ENCODE results near the gene POC1A. TPM values are rescaled to one million over a fixed set of nuclear protein-coding genes. Genes with fewer than 3 reads are reported as not detected.

Gene POC1A
- total and polyA plus RNA-seq, 2 of the 8 experiments (the other 6 are each of a cell fraction or from before 2014, with no cell fraction given) = 35.7 to 39.2 TPM

DNA sequence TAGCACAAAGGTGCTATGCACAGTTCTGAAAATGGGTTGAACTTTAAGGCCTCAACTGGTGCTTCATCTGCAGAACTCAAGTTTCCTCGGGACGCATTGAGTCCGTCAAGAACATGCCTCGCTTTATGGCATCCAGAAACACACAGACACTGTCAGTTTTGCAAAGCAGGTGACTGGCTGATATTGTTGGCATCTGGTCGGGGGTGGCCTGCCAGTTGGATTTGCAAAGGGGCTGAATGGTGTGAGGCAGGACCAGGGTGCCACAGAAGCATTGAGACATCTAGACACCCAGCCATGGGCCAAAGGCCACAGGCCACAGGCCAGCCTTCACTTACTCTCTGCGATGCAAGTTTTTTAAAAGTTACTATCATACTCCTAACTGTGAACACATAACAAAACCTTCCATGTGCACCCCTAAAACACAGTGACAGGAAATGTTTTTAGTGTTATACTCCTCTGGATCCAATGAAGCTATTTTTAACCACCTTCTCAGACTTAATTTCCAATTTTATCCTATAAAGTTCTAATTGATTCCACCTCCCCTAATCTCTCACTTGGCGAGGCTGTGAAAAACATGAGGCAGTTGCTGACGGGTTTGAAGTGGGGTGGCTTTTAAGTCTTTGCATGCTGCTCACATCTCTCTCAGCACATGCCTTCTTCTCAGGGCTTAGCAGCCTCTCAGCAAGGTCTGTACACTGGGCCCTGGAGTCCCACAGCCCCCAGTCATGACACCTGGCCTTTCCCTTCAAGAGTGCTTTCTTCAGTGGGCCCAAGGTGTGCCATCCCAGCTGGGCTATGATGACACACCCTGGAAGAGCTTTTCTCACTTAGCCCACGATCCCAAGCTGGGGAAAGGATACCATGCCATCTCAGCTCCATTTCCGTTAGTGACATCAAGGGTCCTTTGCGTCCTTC, 59.4 kb downstream of the POC1A start (continued):
- TF ChIP-seq NANOG (IDR thresholded peaks at IDR 0.05; ENCODE audit: insufficient read depth, low read depth, low read length, poor library complexity, severe bottlenecking) = no peak
- no peak for TF ChIP-seq KDM5A (IDR thresholded peaks at IDR 0.05; ENCODE audit: low read length)
- TF ChIP-seq SRF (IDR thresholded peaks at IDR 0.05; ENCODE audit: low read depth, low read length) = no peak
- no peak for TF ChIP-seq EP300 (IDR thresholded peaks at IDR 0.05; ENCODE audit: borderline replicate concordance in 1 of 2, low read depth in 2 of 2, low read length in 2 of 2)
- TF ChIP-seq, protein P1, sequence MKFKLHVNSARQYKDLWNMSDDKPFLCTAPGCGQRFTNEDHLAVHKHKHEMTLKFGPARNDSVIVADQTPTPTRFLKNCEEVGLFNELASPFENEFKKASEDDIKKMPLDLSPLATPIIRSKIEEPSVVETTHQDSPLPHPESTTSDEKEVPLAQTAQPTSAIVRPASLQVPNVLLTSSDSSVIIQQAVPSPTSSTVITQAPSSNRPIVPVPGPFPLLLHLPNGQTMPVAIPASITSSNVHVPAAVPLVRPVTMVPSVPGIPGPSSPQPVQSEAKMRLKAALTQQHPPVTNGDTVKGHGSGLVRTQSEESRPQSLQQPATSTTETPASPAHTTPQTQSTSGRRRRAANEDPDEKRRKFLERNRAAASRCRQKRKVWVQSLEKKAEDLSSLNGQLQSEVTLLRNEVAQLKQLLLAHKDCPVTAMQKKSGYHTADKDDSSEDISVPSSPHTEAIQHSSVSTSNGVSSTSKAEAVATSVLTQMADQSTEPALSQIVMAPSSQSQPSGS (IDR thresholded peaks at IDR 0.05; ENCODE audit: low read length) = no peak
- TF ChIP-seq TCF12 (IDR thresholded peaks at IDR 0.05; ENCODE audit: low read depth, low read length) = no peak
- TF ChIP-seq, protein P2, sequence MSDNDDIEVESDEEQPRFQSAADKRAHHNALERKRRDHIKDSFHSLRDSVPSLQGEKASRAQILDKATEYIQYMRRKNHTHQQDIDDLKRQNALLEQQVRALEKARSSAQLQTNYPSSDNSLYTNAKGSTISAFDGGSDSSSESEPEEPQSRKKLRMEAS (IDR thresholded peaks at IDR 0.05) = no peak
- no peak for TF ChIP-seq PHF8 (conservative IDR thresholded peaks at IDR 0.05; ENCODE audit: low read depth, low read length)
- TF ChIP-seq JUN (IDR thresholded peaks at IDR 0.05; ENCODE audit: low read depth, low read length) = no peak

Data from H1 (cell line).